AG10803 (cell line): ENCODE results near the gene RUSF1.
A peak's percentile ranks its signal among the peaks of the same experiment; 100 is the strongest.

ENCODE experiments used
- DNase-seq: peaks from one replicate; pipeline ENCODE4 v3.0.0; 2010; ENCODE audit warnings: low read depth
- H3K4me3 ChIP-seq: 2 replicates; pipeline ENCODE4 v1.5.1; 2011; ENCODE audit warnings: mild to moderate bottlenecking, low read length, control low read depth
- CTCF ChIP-seq: conservative IDR thresholded peaks from 2 replicates; pipeline ENCODE4 v1.5.1; 2011; ENCODE audit warnings: mild to moderate bottlenecking, low read length, control low read depth, inconsistent platforms

The RUSF1 gene

GRCh38 chr16:31440516-31441184 is 67.5 kb downstream of the RUSF1 start:
- TF ChIP-seq CTCF: no peak

GRCh38 chr16:31439519-31439918 is 68.7 kb downstream of the RUSF1 start:
- no peak overlapping the region for H3K4me3 ChIP-seq
- TF ChIP-seq CTCF: no peak
- DNase-seq: no peak

More at GRCh38 chr16:31440516-31441184, 67.5 kb downstream of the RUSF1 start:
- H3K4me3 ChIP-seq: no peak overlapping the region
- peak; percentile 15 for DNase-seq
